Brain microvascular endothelial cell (primary cell): ENCODE results near the gene ARHGAP10.

ENCODE experiments used
- DNase-seq: peaks from one replicate; pipeline ENCODE4 v3.0.0-alpha.2; 2020
- H3K27ac ChIP-seq: fragments of 250-450 bp; sonication (Bioruptor Pico); 2 replicates; pipeline ENCODE4 v1.5.1; 2020; ENCODE audit warnings: mild to moderate bottlenecking, moderate library complexity
- H3K27me3 ChIP-seq: fragments of 250-450 bp; sonication (Bioruptor Pico); replicated peaks from 2 replicates; pipeline ENCODE4 v1.5.1; 2020; ENCODE audit warnings: mild to moderate bottlenecking
- H3K36me3 ChIP-seq: fragments of 250-450 bp; sonication (Bioruptor Pico); replicated peaks from 2 replicates; pipeline ENCODE4 v1.5.1; 2020; ENCODE audit warnings: mild to moderate bottlenecking
- H3K4me3 ChIP-seq: 2 replicates; pipeline ENCODE4 v1.5.1; 2011; ENCODE audit warnings: low read depth, mild to moderate bottlenecking, control low read depth, low read length, moderate library complexity
- CTCF ChIP-seq: IDR thresholded peaks from 2 replicates; pipeline ENCODE4 v1.5.1; 2011; ENCODE audit warnings: low read depth, mild to moderate bottlenecking, moderate library complexity, low read length, control low read depth, inconsistent platforms; ENCODE audit errors: missing control alignments
- in situ Hi-C: cut with HindIII; loops from 2 replicates; pipeline ENCODE4 v1.10.0; 2017; ENCODE audit warnings: low sequenced_read_pairs, low pct_ligation_motif_present

ARHGAP10 gene

DNA sequence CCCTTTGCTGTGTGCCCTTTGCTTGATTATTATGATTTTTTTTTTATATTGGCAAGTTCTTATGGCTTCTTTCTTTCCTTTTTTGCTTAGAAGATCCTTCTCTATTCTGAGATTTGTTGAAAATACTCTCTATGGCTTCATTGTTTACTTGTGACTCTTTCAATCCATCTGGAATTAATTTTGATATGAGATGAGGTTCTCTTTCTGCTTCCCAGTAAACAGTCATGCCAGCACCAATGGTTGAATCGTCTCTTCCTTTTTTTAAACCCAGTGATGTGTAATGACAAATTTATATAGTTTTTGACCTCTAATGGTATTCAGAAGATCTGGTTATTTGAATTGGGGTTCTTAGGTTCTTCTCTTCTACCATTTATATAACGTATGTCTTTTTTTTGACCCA is 121.8 kb downstream of the ARHGAP10 start:
- in situ Hi-C loops: loop anchor here (25.0 kb wide), 1 partner anchor 141 kb away; no protein-coding TSS in a partner anchor
- no peak for DNase-seq

GRCh38 chr4:147854154-147854553 is 122.3 kb downstream of the ARHGAP10 start:
- H3K27ac ChIP-seq: no peak overlapping the region
- no peak for TF ChIP-seq CTCF
- H3K4me3 ChIP-seq: no peak overlapping the region
- H3K36me3 ChIP-seq: peaks cover 6% of the 10 kb centered on the region
- in situ Hi-C loops: loop anchor here (25.0 kb wide), 1 partner anchor 142 kb away; no protein-coding TSS in a partner anchor
- DNase-seq: no peak
- no peaks in the 10 kb centered on the region for H3K27me3 ChIP-seq

More for the DNA sequence above, 121.8 kb downstream of the ARHGAP10 start:
- no peak overlapping the region for H3K27ac ChIP-seq
- H3K4me3 ChIP-seq: no peak overlapping the region
- no peaks in the 10 kb centered on the region for H3K27me3 ChIP-seq
- peaks cover 6% of the 10 kb centered on the region for H3K36me3 ChIP-seq
- no peak for TF ChIP-seq CTCF

GRCh38 chr4:147855571-147856009 is 123.7 kb downstream of the ARHGAP10 start:
- H3K27me3 ChIP-seq: no peaks in the 10 kb centered on the region
- in situ Hi-C loops: loop anchor here (25.0 kb wide), 1 partner anchor 143 kb away; no protein-coding TSS in a partner anchor
- no peak for DNase-seq
- peaks cover 3% of the 10 kb centered on the region for H3K36me3 ChIP-seq
- H3K4me3 ChIP-seq: no peak overlapping the region
- H3K27ac ChIP-seq: no peak overlapping the region
- TF ChIP-seq CTCF: no peak

GRCh38 chr4:147860960-147861359 is 129.1 kb downstream of the ARHGAP10 start:
- Histone ChIP-seq H3K36me3 (peaks cover 6% of the 10 kb centered on the region), H3K4me3 (no peak overlapping the region), H3K27ac (no peak overlapping the region), H3K27me3 (no peaks in the 10 kb centered on the region)
- DNase-seq: no peak
- no peak for TF ChIP-seq CTCF
- in situ Hi-C loops: loop anchor here (25.0 kb wide), 1 partner anchor 149 kb away; no protein-coding TSS in a partner anchor

DNA sequence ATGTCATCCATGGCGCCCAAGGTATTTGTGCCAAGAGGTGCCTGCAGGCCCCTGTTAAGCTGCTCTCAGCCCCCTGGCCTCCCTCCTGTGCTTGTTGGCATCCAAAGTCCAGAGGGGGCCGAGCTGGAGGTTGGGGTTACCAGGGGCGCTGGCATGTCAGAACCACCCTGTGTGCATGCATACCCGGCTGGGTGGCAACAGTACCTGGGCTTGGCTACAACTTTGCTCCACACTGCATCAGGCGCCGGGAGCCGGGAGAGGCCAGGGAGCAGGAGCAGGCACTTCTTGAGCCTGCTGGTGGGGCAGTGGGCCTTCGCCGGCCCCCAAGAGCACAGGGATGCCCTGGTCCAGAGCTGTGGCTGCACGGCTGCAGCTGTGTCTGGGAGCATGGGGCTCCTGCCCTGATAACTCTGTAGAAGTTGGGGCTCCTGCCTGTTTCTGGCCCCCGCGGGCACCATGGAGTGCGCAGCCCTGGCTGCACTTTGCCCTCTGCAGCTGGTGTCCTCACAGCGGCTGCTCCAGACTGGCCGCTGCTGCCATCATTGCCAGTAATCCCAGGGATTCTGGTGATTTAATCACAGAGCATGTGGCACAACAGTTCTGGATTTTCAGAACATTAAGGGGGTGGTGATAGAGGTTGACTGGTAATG is 130.3 kb downstream of the ARHGAP10 start:
- no peak for DNase-seq
- Histone ChIP-seq H3K27me3 (no peaks in the 10 kb centered on the region), H3K27ac (no peak overlapping the region), H3K4me3 (no peak overlapping the region), H3K36me3 (peaks cover 6% of the 10 kb centered on the region)
- TF ChIP-seq CTCF: no peak
- in situ Hi-C loops: loop anchor here (25.0 kb wide), 1 partner anchor 150 kb away; no protein-coding TSS in a partner anchor
